ENCODE measurements around the gene TTC9B.

DNA sequence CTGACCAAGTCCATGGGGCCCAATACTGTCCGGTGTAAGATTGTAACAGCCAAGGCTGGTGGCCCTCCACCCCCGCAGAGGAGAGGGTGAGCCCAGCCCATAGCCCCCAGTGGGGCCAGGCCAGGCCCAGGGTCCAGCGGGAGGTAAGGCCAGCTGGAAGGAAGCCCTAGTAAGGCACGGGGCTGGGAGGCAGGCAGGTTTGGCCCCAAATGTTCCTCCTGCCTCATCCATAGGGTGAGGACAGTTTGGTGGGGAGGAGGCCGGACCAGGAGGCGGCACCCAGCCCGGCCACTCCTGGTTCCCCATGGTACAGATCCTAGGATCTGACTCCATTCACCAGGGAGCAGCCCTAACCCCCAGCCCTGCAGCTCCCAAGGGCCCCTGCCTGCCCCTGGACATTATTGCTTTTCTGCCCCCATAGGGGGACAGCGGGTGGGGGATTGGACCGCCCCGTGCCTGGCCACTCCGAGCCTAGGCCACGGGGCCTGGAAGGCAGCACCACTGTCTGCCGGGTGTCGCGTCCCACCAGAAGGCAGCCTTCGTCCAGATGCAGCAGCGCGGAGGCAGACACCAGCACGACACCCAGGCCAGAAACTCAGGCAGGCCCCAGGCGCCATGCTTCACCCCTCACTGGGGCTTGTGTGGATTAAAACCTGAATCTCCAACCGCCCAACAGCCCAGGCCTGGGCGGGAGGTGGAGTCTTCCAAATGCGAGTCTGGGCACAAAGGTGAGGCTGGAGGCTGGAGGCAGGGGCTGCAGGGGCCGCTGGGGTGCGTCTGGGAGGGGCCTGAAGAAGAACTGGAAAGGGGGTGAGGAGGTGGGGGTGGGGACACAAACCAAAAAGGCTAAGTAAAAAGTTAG, 15.0 kb upstream of the TTC9B start:
- TF ChIP-seq JUN (CRISPR knock-in tag; IDR thresholded peaks at IDR 0.05): no peak
- TF ChIP-seq ATF1 (CRISPR knock-in tag; IDR thresholded peaks at IDR 0.05): no peak
- TF ChIP-seq, protein P1, sequence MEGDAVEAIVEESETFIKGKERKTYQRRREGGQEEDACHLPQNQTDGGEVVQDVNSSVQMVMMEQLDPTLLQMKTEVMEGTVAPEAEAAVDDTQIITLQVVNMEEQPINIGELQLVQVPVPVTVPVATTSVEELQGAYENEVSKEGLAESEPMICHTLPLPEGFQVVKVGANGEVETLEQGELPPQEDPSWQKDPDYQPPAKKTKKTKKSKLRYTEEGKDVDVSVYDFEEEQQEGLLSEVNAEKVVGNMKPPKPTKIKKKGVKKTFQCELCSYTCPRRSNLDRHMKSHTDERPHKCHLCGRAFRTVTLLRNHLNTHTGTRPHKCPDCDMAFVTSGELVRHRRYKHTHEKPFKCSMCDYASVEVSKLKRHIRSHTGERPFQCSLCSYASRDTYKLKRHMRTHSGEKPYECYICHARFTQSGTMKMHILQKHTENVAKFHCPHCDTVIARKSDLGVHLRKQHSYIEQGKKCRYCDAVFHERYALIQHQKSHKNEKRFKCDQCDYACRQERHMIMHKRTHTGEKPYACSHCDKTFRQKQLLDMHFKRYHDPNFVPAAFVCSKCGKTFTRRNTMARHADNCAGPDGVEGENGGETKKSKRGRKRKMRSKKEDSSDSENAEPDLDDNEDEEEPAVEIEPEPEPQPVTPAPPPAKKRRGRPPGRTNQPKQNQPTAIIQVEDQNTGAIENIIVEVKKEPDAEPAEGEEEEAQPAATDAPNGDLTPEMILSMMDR (IDR thresholded peaks at IDR 0.05): no peak
- TF ChIP-seq, protein P2, sequence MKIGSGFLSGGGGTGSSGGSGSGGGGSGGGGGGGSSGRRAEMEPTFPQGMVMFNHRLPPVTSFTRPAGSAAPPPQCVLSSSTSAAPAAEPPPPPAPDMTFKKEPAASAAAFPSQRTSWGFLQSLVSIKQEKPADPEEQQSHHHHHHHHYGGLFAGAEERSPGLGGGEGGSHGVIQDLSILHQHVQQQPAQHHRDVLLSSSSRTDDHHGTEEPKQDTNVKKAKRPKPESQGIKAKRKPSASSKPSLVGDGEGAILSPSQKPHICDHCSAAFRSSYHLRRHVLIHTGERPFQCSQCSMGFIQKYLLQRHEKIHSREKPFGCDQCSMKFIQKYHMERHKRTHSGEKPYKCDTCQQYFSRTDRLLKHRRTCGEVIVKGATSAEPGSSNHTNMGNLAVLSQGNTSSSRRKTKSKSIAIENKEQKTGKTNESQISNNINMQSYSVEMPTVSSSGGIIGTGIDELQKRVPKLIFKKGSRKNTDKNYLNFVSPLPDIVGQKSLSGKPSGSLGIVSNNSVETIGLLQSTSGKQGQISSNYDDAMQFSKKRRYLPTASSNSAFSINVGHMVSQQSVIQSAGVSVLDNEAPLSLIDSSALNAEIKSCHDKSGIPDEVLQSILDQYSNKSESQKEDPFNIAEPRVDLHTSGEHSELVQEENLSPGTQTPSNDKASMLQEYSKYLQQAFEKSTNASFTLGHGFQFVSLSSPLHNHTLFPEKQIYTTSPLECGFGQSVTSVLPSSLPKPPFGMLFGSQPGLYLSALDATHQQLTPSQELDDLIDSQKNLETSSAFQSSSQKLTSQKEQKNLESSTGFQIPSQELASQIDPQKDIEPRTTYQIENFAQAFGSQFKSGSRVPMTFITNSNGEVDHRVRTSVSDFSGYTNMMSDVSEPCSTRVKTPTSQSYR (CRISPR knock-in tag; IDR thresholded peaks at IDR 0.05): no peak
- TF ChIP-seq TEAD4 (CRISPR knock-in tag; IDR thresholded peaks at IDR 0.05): no peak
